H9 (cell line): Measurements from ENCODE around the gene RBM12. TPM values are rescaled to one million over a fixed set of nuclear protein-coding genes. Genes with fewer than 3 reads are reported as not detected.

Source experiments
- DNase-seq: peaks from one replicate; pipeline ENCODE4 v3.0.0-alpha.2; 2017
- H2AFZ ChIP-seq: one replicate; pipeline ENCODE4 v1.6.1; 2013; ENCODE audit warnings: mild to moderate bottlenecking, low read length, control low read depth, moderate library complexity
- H2AK5ac ChIP-seq: 2 replicates; pipeline ENCODE4 v1.6.1; 2013; ENCODE audit warnings: low read length, control low read depth, mixed read lengths; ENCODE audit not compliant: insufficient read length
- H2BK120ac ChIP-seq: one replicate; pipeline ENCODE4 v1.6.1; 2013; ENCODE audit warnings: low read depth, mild to moderate bottlenecking, low read length, control low read depth, inconsistent platforms; ENCODE audit not compliant: poor library complexity, severe bottlenecking
- H2BK12ac ChIP-seq: 2 replicates; pipeline ENCODE4 v1.6.1; 2013; ENCODE audit warnings: low read length, control low read depth, mixed read lengths, low read depth; ENCODE audit not compliant: insufficient read length
- H2BK15ac ChIP-seq: 2 replicates; pipeline ENCODE4 v1.6.1; 2013; ENCODE audit warnings: low read depth, low read length, control low read depth
- H2BK20ac ChIP-seq: one replicate; pipeline ENCODE4 v1.6.1; 2013; ENCODE audit warnings: low read depth, mild to moderate bottlenecking, low read length, control low read depth, inconsistent platforms; ENCODE audit not compliant: poor library complexity, severe bottlenecking
- H2BK5ac ChIP-seq: 2 replicates; pipeline ENCODE4 v1.6.1; 2013; ENCODE audit warnings: low read length, control low read depth, mixed read lengths; ENCODE audit not compliant: insufficient read length
- H3K14ac ChIP-seq: 2 replicates; pipeline ENCODE4 v1.6.1; 2013; ENCODE audit warnings: low read length, control low read depth; ENCODE audit not compliant: insufficient read depth
- H3K18ac ChIP-seq: 2 replicates; pipeline ENCODE4 v1.6.1; 2013; ENCODE audit warnings: low read depth, mild to moderate bottlenecking, mixed read lengths, low read length, control low read depth; ENCODE audit not compliant: insufficient read length
- H3K23ac ChIP-seq: 2 replicates; pipeline ENCODE4 v1.6.1; 2013; ENCODE audit warnings: low read length, control low read depth, mixed read lengths, low read depth; ENCODE audit not compliant: insufficient read length
- H3K23me2 ChIP-seq: 2 replicates; pipeline ENCODE4 v1.6.1; 2013; ENCODE audit warnings: low read depth, mild to moderate bottlenecking, mixed read lengths, low read length, control low read depth; ENCODE audit not compliant: insufficient read length, poor library complexity, severe bottlenecking
- H3K27ac ChIP-seq: 2 replicates; pipeline ENCODE4 v1.5.1; 2013; ENCODE audit warnings: low read length, control low read depth, mixed read lengths, low read depth; ENCODE audit not compliant: insufficient read length
- H3K27me3 ChIP-seq: 2 replicates; pipeline ENCODE4 v1.6.1; 2013; ENCODE audit warnings: low read length, control low read depth, inconsistent platforms; ENCODE audit not compliant: insufficient read depth
- H3K4ac ChIP-seq: 2 replicates; pipeline ENCODE4 v1.6.1; 2013; ENCODE audit warnings: low read depth, mild to moderate bottlenecking, control low read depth, inconsistent platforms, low read length, moderate library complexity
- H3K4me1 ChIP-seq: 2 replicates; pipeline ENCODE4 v1.6.1; 2013; ENCODE audit warnings: low read length, control low read depth, inconsistent platforms; ENCODE audit not compliant: insufficient read depth
- H3K4me2 ChIP-seq: 2 replicates; pipeline ENCODE4 v1.6.1; 2013; ENCODE audit warnings: low read length, control low read depth, mixed read lengths; ENCODE audit not compliant: insufficient read length, insufficient read depth
- H3K56ac ChIP-seq: 2 replicates; pipeline ENCODE4 v1.6.1; 2013; ENCODE audit warnings: low read depth, mild to moderate bottlenecking, mixed read lengths, low read length, control low read depth; ENCODE audit not compliant: insufficient read length
- H3K79me1 ChIP-seq: 2 replicates; pipeline ENCODE4 v1.6.1; 2013; ENCODE audit warnings: low read depth, mild to moderate bottlenecking, moderate library complexity, low read length, control low read depth, inconsistent platforms; ENCODE audit not compliant: insufficient read depth, poor library complexity, severe bottlenecking
- H3K79me2 ChIP-seq: 2 replicates; pipeline ENCODE4 v1.6.1; 2013; ENCODE audit warnings: low read length, control low read depth, inconsistent platforms; ENCODE audit not compliant: insufficient read depth
- H3K9ac ChIP-seq: 2 replicates; pipeline ENCODE4 v1.6.1; 2013; ENCODE audit warnings: low read length, control low read depth, mixed read lengths; ENCODE audit not compliant: insufficient read length; ENCODE audit errors: extremely low read depth
- H3K9me3 ChIP-seq: one replicate; pipeline ENCODE4 v1.6.1; 2013; ENCODE audit warnings: low read depth, low read length, inconsistent platforms; ENCODE audit not compliant: control insufficient read depth
- H3T11ph ChIP-seq: one replicate; pipeline ENCODE4 v1.6.1; 2013; ENCODE audit warnings: mild to moderate bottlenecking, low read length, control low read depth, inconsistent platforms
- H4K20me1 ChIP-seq: one replicate; pipeline ENCODE4 v1.6.1; 2013; ENCODE audit not compliant: control insufficient read depth, insufficient read length, insufficient read depth
- H4K5ac ChIP-seq: 2 replicates; pipeline ENCODE4 v1.6.1; 2013; ENCODE audit warnings: low read depth, mild to moderate bottlenecking, mixed read lengths, low read length, control low read depth; ENCODE audit not compliant: insufficient read length
- H4K8ac ChIP-seq: replicated peaks from 2 replicates; pipeline ENCODE4 v1.6.1; 2013; ENCODE audit warnings: low read length, control low read depth, mixed read lengths, low read depth; ENCODE audit not compliant: insufficient read length
- H4K91ac ChIP-seq: 2 replicates; pipeline ENCODE4 v1.6.1; 2013; ENCODE audit warnings: low read depth, mild to moderate bottlenecking, moderate library complexity, mixed read lengths, low read length, control low read depth; ENCODE audit not compliant: insufficient read length
- H3K27ac Mint-ChIP-seq, 3 experiments: 2 replicates in 2 of 3; 3 replicates in 1 of 3; pipeline ENCODE4 v1.8.0; 2020 to 2021; ENCODE audit warnings: mixed read lengths in 3 of 3, mild to moderate bottlenecking in 1 of 3, moderate library complexity in 1 of 3
- H3K27me3 Mint-ChIP-seq: 2 replicates; pipeline ENCODE4 v1.8.0; 2021; ENCODE audit warnings: low read depth, mild to moderate bottlenecking, moderate library complexity, mixed read lengths
- H3K36me3 Mint-ChIP-seq, 3 experiments: 2 replicates in 2 of 3; 3 replicates in 1 of 3; pipeline ENCODE4 v1.8.0; 2020 to 2021; ENCODE audit warnings: low read depth in 3 of 3, mixed read lengths in 3 of 3; ENCODE audit not compliant: insufficient read depth in 1 of 3
- H3K4me1 Mint-ChIP-seq, 2 experiments: 2 replicates each; pipeline ENCODE4 v1.8.0; 2020; ENCODE audit warnings: mixed read lengths in 2 of 2
- H3K4me3 Mint-ChIP-seq, 2 experiments: 2 replicates in 1 of 2; 3 replicates in 1 of 2; pipeline ENCODE4 v1.8.0; 2020 to 2021; ENCODE audit warnings: mild to moderate bottlenecking in 2 of 2, mixed read lengths in 2 of 2, moderate library complexity in 1 of 2
- H3K9me3 Mint-ChIP-seq, 2 experiments: 2 replicates in 1 of 2; 3 replicates in 1 of 2; pipeline ENCODE4 v1.8.0; 2020; ENCODE audit warnings: mild to moderate bottlenecking in 2 of 2, mixed read lengths in 2 of 2, moderate library complexity in 1 of 2
- WGBS: extraction: QIAGEN DNeasy Blood & Tissue Kit; methylation state at CpG from one replicate; pipeline ENCODE4 v1.1.7; 2013; ENCODE audit warnings: missing lambda C conversion rate, low lambda C conversion rate, mixed read lengths; ENCODE audit not compliant: insufficient read length; ENCODE audit errors: extremely low coverage; 5-methylcytosine and 5-hydroxymethylcytosine counted together
- total RNA-seq: library from RNA; stranded (reverse); gene quantifications from 2 replicates; pipeline ENCODE4 v1.2.1, GENCODE V29; 2021
- TF ChIP-seq, protein P1 (sequence below): fragments of 200-600 bp; sonication (generic); conservative IDR thresholded peaks from 3 replicates; pipeline ENCODE4 v1.8.0; 2021; ENCODE audit warnings: antibody characterized with exemption, mild to moderate bottlenecking

The RBM12 gene
- total RNA-seq, 1 experiment from 2014 or later: 260 TPM

GRCh38 chr20:35663516-35664465 is 909 bp downstream of the RBM12 start:
- Histone ChIP-seq H3K4me1 (no peaks in the 10 kb centered on the region; the same call in 1 of the 2 replicates), H3K14ac (peak overlapping the region; percentile 98), H3K79me1 (no peaks in the 10 kb centered on the region), H3T11ph (no peak overlapping the region), H3K9me3 (no peaks in the 10 kb centered on the region), H2BK20ac (no peak overlapping the region), H3K27ac (peak overlapping the region; percentile 34), H4K20me1 (no peaks in the 10 kb centered on the region), H2BK12ac (no peak overlapping the region), H4K91ac (peak overlapping the region; percentile 21), H2BK5ac (peak overlapping the region; percentile 37), H2BK15ac (no peak overlapping the region), H3K4ac (peak overlapping the region; percentile 4; the same call in 1 of the 2 replicates), H3K9ac (peak overlapping the region; percentile 98), H4K5ac (peak overlapping the region; percentile 77), H2BK120ac (no peak overlapping the region), H2AFZ (no peak overlapping the region), H4K8ac (no peak overlapping the region), H3K27me3 (no peaks in the 10 kb centered on the region), H3K18ac (peak overlapping the region; percentile 96), H2AK5ac (no peak overlapping the region), H3K79me2 (peaks cover 51% of the 10 kb centered on the region), H3K23me2 (peaks cover 9% of the 10 kb centered on the region), H3K23ac (no peak overlapping the region), H3K56ac (peak overlapping the region; percentile 53), H3K4me2 (peak overlapping the region; percentile 88)
- Mint-ChIP-seq H3K27ac (peak overlapping the region; percentile 99 to 100 (median 99)), H3K4me1 (peaks cover 40 to 43% of the 10 kb centered on the region in 2 experiments), H3K4me3 (peak overlapping the region; percentile 96 to 99), H3K27me3 (no peaks in the 10 kb centered on the region), H3K36me3 (peaks cover 6 to 9% (median 9%) of the 10 kb centered on the region in 3 experiments; a peak in 6 of 7 replicates), H3K9me3 (no peaks in the 10 kb centered on the region; a peak in 2 of 5 replicates)
- TF ChIP-seq, protein P1, sequence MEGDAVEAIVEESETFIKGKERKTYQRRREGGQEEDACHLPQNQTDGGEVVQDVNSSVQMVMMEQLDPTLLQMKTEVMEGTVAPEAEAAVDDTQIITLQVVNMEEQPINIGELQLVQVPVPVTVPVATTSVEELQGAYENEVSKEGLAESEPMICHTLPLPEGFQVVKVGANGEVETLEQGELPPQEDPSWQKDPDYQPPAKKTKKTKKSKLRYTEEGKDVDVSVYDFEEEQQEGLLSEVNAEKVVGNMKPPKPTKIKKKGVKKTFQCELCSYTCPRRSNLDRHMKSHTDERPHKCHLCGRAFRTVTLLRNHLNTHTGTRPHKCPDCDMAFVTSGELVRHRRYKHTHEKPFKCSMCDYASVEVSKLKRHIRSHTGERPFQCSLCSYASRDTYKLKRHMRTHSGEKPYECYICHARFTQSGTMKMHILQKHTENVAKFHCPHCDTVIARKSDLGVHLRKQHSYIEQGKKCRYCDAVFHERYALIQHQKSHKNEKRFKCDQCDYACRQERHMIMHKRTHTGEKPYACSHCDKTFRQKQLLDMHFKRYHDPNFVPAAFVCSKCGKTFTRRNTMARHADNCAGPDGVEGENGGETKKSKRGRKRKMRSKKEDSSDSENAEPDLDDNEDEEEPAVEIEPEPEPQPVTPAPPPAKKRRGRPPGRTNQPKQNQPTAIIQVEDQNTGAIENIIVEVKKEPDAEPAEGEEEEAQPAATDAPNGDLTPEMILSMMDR: no peak
- WGBS: no CpG with 5 or more reads among the region's 28 CpGs
- DNase-seq: peak; percentile 52
